Right atrium auricular region (tissue), 2 donors: ENCODE results near the gene CHST15. TPM values are rescaled to one million over a fixed set of nuclear protein-coding genes. Genes with fewer than 3 reads are reported as not detected.

ENCODE experiments used
- DNase-seq: peaks from one replicate; pipeline ENCODE4 v3.0.0-alpha.2; 2019; ENCODE audit warnings: low spot score
- H3K27ac ChIP-seq, 2 donors: fragments of 200-600 bp; sonication (generic); 1 replicate in 1 of 2; 2 replicates in 1 of 2; pipeline ENCODE4 v1.5.1; 2016 to 2019
- H3K27me3 ChIP-seq, 2 donors: fragments of 200-600 bp; sonication (generic); one replicate each; pipeline versions ENCODE4 v1.5.1 to v1.6.0; 2017 to 2019
- H3K36me3 ChIP-seq: fragments of 200-600 bp; sonication (generic); one replicate; pipeline ENCODE4 v1.5.1; 2016
- H3K4me1 ChIP-seq, 2 donors: fragments of 200-600 bp; sonication (generic); one replicate each; pipeline versions ENCODE4 v1.5.1 to v1.6.0; 2017 to 2019
- H3K4me3 ChIP-seq, 2 donors: fragments of 200-600 bp; sonication (generic); 1 replicate in 1 of 2; 2 replicates in 1 of 2; pipeline ENCODE4 v1.5.1; 2017 to 2019; ENCODE audit warnings: mild to moderate bottlenecking in 1 of 2, moderate library complexity in 1 of 2
- H3K9me3 ChIP-seq, 2 donors: fragments of 200-600 bp; sonication (generic); one replicate each; pipeline ENCODE4 v1.5.1; 2019
- total RNA-seq, 2 donors: library from RNA; depleted of rRNA; stranded (reverse); fragments of >200 nt; gene quantifications; one replicate each; pipeline ENCODE4 v1.1.0, GENCODE V29; 2016
- TF ChIP-seq, protein P1 (sequence below), 2 donors: fragments of 200-600 bp; sonication (generic); IDR thresholded peaks; one replicate each; pipeline ENCODE4 v1.5.1; 2019; ENCODE audit warnings: antibody characterized with exemption in 2 of 2

The CHST15 gene
- total RNA-seq, 2 donors from 2014 or later: 7.0 to 14.2 TPM

DNA sequence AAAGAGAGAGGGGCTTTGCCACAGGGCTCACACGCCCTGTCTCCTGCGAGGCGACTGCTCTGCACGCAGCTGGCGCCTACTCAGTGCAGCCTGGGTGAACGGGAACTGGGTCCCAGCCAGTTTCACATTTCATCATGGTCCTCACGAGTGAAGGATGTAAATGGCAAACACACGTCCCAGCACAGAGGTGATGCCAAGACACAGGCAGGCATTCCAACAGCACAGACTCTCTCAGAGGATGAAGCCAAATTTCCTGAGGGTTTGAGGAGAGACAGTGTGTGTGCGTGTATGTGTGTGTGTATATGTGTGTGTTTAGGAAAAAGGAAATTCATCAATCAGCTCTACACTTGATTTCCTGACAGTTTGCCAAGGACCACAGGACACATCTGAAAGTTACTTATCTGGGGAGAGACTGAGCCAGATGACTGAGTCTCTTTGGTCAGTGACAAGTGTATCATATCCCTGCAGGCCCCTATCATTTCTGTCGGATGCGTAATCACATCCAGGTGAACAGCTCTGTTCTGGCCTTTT, 53.9 kb downstream of the CHST15 start:
- H3K4me3 ChIP-seq: no peak overlapping the region
- no peak for DNase-seq
- no peaks in the 10 kb centered on the region for H3K27me3 ChIP-seq
- H3K9me3 ChIP-seq: no peaks in the 10 kb centered on the region
- TF ChIP-seq, protein P1, sequence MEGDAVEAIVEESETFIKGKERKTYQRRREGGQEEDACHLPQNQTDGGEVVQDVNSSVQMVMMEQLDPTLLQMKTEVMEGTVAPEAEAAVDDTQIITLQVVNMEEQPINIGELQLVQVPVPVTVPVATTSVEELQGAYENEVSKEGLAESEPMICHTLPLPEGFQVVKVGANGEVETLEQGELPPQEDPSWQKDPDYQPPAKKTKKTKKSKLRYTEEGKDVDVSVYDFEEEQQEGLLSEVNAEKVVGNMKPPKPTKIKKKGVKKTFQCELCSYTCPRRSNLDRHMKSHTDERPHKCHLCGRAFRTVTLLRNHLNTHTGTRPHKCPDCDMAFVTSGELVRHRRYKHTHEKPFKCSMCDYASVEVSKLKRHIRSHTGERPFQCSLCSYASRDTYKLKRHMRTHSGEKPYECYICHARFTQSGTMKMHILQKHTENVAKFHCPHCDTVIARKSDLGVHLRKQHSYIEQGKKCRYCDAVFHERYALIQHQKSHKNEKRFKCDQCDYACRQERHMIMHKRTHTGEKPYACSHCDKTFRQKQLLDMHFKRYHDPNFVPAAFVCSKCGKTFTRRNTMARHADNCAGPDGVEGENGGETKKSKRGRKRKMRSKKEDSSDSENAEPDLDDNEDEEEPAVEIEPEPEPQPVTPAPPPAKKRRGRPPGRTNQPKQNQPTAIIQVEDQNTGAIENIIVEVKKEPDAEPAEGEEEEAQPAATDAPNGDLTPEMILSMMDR (IDR thresholded peaks at IDR 0.05): no peak
- H3K27ac ChIP-seq: no peak overlapping the region
- no peaks in the 10 kb centered on the region for H3K4me1 ChIP-seq
- H3K36me3 ChIP-seq: no peaks in the 10 kb centered on the region

DNA sequence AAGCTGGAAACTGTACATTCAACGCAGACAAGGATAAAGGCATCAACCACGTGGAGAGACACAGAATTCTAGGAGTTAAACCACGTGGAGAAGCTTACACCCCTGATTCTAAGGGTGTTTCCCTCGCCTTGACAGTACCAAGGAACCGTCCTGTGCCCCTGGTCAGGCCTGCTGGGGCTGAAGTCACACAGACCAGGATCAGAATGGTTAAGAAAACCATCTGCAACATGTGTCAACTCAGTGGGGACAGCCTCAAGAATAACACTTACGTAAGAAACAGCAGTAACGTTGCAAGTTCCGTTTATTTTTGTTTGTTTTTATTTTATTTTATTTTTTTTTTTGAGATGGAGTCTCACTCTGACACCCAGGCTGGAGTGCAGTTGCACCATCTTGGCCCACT, 55.6 kb downstream of the CHST15 start:
- Histone ChIP-seq H3K4me1 (peaks cover 0 to 14% of the 10 kb centered on the region in 2 donors), H3K4me3 (no peak overlapping the region), H3K27ac (no peak overlapping the region), H3K9me3 (no peaks in the 10 kb centered on the region), H3K27me3 (no peaks in the 10 kb centered on the region), H3K36me3 (no peaks in the 10 kb centered on the region)
- DNase-seq: no peak
- TF ChIP-seq, protein P1 (IDR thresholded peaks at IDR 0.05): no peak

DNA sequence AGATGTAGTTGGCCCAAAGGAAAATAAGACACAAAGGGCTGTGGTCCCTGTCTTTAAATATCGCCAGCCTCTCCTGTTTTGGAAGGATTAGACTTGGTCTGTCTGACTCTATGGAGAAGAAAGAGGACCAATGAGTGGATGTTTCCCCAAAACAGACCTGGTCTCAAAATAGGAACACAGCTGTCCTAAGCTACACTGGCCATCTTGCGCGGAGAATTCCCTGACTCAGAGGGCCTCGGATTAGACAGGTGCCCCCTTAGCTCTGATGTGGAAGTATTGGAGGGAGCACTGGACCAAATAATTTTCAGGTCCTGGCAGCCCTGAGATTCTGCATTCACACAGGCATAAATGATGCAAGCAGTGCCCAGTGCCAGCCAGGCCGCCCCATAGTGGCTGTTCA, 56.1 kb downstream of the CHST15 start:
- Histone ChIP-seq H3K4me3 (no peak overlapping the region), H3K36me3 (no peaks in the 10 kb centered on the region), H3K27ac (no peak overlapping the region), H3K9me3 (no peaks in the 10 kb centered on the region), H3K4me1 (peaks cover 0 to 14% of the 10 kb centered on the region in 2 donors), H3K27me3 (no peaks in the 10 kb centered on the region)
- TF ChIP-seq, protein P1 (IDR thresholded peaks at IDR 0.05): no peak
- no peak for DNase-seq

DNA sequence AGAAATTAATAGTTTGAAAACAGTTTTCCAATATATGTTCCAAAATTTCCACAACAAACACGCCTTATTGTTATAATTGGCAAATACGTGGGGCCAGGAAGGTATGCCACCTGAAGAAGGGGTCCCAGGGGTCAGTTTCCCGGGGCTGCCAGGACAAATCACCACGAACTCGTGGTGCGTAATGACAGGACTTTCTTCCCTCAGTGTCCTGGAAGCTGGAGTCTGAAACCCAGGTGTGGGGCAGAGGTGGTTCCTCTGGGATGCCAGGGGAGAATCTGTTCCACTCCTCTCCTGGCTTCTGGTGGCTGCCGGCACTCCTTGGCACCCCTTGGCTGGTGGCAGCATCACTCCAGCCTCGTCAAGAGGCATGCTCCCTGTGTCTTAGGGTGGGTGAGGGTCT, 56.7 kb downstream of the CHST15 start:
- DNase-seq: no peak
- no peak overlapping the region for H3K27ac ChIP-seq
- H3K27me3 ChIP-seq: no peaks in the 10 kb centered on the region
- H3K4me1 ChIP-seq: peaks cover 0 to 14% of the 10 kb centered on the region in 2 donors
- H3K9me3 ChIP-seq: no peaks in the 10 kb centered on the region
- TF ChIP-seq, protein P1 (IDR thresholded peaks at IDR 0.05): no peak
- no peak overlapping the region for H3K4me3 ChIP-seq
- no peaks in the 10 kb centered on the region for H3K36me3 ChIP-seq

DNA sequence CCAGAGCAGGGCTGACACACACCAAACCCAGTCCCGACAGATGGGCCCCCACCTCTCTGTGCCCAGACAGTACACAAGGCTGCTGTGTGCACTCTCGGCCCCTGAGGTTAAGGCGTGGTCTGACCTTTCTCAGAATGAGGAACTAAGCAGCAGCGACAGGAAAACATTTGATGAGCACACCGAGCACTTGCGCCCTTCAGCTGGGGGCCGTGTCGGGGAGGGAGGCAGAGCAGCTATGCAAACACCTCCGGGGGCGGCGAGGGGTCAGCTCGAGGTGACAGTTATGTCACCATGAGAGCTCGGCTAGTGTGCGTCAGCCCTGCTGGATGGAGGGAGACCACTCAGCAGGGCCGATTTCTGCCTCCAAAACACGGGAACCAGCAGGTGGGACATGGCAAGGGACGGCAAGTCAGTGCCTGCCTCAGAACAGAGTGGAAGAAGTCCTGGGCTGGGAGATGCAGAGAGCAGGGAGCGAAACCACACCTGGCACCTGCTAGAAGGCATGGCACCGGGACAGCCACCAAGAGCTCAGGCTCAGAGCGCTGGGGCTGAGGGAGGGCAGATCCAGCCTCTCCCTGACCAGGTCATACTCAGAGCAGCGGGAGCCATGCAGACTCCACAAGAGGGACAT, 57.4 kb downstream of the CHST15 start:
- no peaks in the 10 kb centered on the region for H3K27me3 ChIP-seq
- DNase-seq: no peak
- TF ChIP-seq, protein P1 (IDR thresholded peaks at IDR 0.05): no peak
- no peak overlapping the region for H3K4me3 ChIP-seq
- H3K4me1 ChIP-seq: peaks cover 0 to 14% of the 10 kb centered on the region in 2 donors
- no peaks in the 10 kb centered on the region for H3K9me3 ChIP-seq
- no peak overlapping the region for H3K27ac ChIP-seq
- H3K36me3 ChIP-seq: no peaks in the 10 kb centered on the region
